Body of pancreas (tissue), 4 donors: ENCODE data around the gene PPM1K. TPM values are rescaled to one million over a fixed set of nuclear protein-coding genes. Genes with fewer than 3 reads are reported as not detected.

Experiments used
- ATAC-seq: fragments of 150-250 bp; one replicate; pipeline ENCODE4 v1.9.1; 2016
- DNase-seq, 4 donors: peaks; one replicate each; pipeline ENCODE4 v3.0.0-alpha.2; 2019
- H3K27ac ChIP-seq, 4 donors: fragments of 200-600 bp; sonication (generic); 1 replicate in 3 of 4; 2 replicates in 1 of 4; pipeline versions ENCODE4 v1.5.1 to v1.6.1; 2016 to 2019; ENCODE audit warnings: mild to moderate bottlenecking in 1 of 4, mixed read lengths in 1 of 4, moderate library complexity in 1 of 4
- H3K27me3 ChIP-seq, 2 donors: fragments of 200-600 bp; sonication (generic); one replicate each; pipeline ENCODE4 v1.6.0; 2016; ENCODE audit warnings: mild to moderate bottlenecking in 1 of 2
- H3K36me3 ChIP-seq, 2 donors: fragments of 200-600 bp; sonication (generic); replicated peaks in 1 of 2; 2 replicates each; pipeline ENCODE4 v1.5.1; 2016; ENCODE audit warnings: low read depth in 2 of 2; ENCODE audit not compliant: insufficient read depth in 1 of 2
- H3K4me1 ChIP-seq: fragments of 200-600 bp; sonication (generic); one replicate; pipeline ENCODE4 v1.6.0; 2016
- H3K4me3 ChIP-seq, 2 donors: fragments of 200-600 bp; sonication (generic); 1 replicate in 1 of 2; 2 replicates in 1 of 2; pipeline ENCODE4 v1.5.1; 2016 to 2019
- H3K9me3 ChIP-seq, 3 donors: fragments of 200-600 bp; sonication (generic); 1 replicate in 2 of 3; 2 replicates in 1 of 3; pipeline ENCODE4 v1.5.1; 2016
- POLR2A ChIP-seq, 3 donors: fragments of 450-650 bp; IDR thresholded peaks; one replicate each; pipeline ENCODE4 v1.6.1; 2016; ENCODE audit warnings: antibody characterized with exemption in 3 of 3, mild to moderate bottlenecking in 2 of 3
- WGBS, 2 donors: methylation state at CpG; one replicate each; pipeline ENCODE4 v1.1.5; 2017; 5-methylcytosine and 5-hydroxymethylcytosine counted together
- intact Hi-C: fragments of 100-400 bp; cut with DNase I; formaldehyde crosslinking; loops from one replicate; pipeline ENCODE4 v1.15.1; 2023
- total RNA-seq, 2 donors: library from RNA; depleted of rRNA; stranded (reverse); fragments of >200 nt; gene quantifications; one replicate each; pipeline ENCODE4 v1.1.0, GENCODE V29; 2016
- TF ChIP-seq, protein P1 (sequence below), 7 experiments: fragments of 450-650 bp in 4 of 7; fragments of 200-600 bp in 3 of 7; sonication (generic) in 3 of 7; IDR thresholded peaks; one replicate each; pipeline ENCODE4 v1.5.1; 2016 to 2019; ENCODE audit warnings: antibody characterized with exemption in 7 of 7

PPM1K gene
- total RNA-seq, 2 donors from 2014 or later: 29.3 to 56.4 TPM

DNA sequence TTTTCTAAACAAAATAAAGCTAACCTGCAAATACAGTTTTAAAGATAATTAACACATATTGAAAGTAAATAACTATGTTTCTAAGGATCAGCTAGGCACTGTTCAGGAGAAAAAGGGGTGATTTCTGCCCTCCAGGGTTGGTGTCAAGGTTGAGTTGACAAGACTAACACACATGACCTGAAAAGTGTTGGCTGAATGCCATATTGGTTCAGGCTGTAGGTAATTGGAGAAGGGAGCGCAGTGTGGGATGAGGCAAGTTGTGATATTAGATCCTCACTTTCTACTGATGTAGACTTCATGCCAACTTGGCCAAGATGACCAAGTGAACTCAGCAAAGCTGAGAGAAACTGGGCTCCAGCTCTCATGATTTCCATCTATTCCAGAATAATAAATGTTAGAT is 42.2 kb downstream of the PPM1K start:
- WGBS, 2 donors: 83 to 93% methylated on average over 1 of the region's 1 CpG
- intact Hi-C loops: no loop called here
- Histone ChIP-seq H3K27me3 (no peaks in the 10 kb centered on the region), H3K4me3 (no peak overlapping the region), H3K27ac (no peak overlapping the region), H3K9me3 (no peaks in the 10 kb centered on the region), H3K36me3 (no peaks in the 10 kb centered on the region), H3K4me1 (no peaks in the 10 kb centered on the region)
- DNase-seq (no peak), ATAC-seq (no peak)
- no peak for TF ChIP-seq POLR2A (IDR thresholded peaks at IDR 0.05)
- TF ChIP-seq, protein P1, sequence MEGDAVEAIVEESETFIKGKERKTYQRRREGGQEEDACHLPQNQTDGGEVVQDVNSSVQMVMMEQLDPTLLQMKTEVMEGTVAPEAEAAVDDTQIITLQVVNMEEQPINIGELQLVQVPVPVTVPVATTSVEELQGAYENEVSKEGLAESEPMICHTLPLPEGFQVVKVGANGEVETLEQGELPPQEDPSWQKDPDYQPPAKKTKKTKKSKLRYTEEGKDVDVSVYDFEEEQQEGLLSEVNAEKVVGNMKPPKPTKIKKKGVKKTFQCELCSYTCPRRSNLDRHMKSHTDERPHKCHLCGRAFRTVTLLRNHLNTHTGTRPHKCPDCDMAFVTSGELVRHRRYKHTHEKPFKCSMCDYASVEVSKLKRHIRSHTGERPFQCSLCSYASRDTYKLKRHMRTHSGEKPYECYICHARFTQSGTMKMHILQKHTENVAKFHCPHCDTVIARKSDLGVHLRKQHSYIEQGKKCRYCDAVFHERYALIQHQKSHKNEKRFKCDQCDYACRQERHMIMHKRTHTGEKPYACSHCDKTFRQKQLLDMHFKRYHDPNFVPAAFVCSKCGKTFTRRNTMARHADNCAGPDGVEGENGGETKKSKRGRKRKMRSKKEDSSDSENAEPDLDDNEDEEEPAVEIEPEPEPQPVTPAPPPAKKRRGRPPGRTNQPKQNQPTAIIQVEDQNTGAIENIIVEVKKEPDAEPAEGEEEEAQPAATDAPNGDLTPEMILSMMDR (IDR thresholded peaks at IDR 0.05): no peak

- TF ChIP-seq, protein P1 (IDR thresholded peaks at IDR 0.05): no peak
- no peak for TF ChIP-seq POLR2A (IDR thresholded peaks at IDR 0.05)
- Histone ChIP-seq H3K36me3 (no peaks in the 10 kb centered on the region), H3K27ac (no peak overlapping the region), H3K4me1 (no peaks in the 10 kb centered on the region), H3K9me3 (no peaks in the 10 kb centered on the region), H3K4me3 (no peak overlapping the region), H3K27me3 (no peaks in the 10 kb centered on the region)
- 70% methylated on average over 1 of the region's 1 CpG; no CpG with 5 or more reads in 1 of the 2 donors for WGBS, 2 donors
- intact Hi-C loops: no loop called here
- DNase-seq: peak in 2 of 4 donors; percentile 19 to 56
- no peak for ATAC-seq
Observed at GRCh38 chr4:88240297-88240714, 44.1 kb downstream of the PPM1K start.

- Histone ChIP-seq H3K4me1 (no peaks in the 10 kb centered on the region), H3K4me3 (no peak overlapping the region), H3K27me3 (no peaks in the 10 kb centered on the region), H3K27ac (peak overlapping the region in 1 of 4 donors; percentile 13), H3K36me3 (no peaks in the 10 kb centered on the region), H3K9me3 (no peaks in the 10 kb centered on the region)
- 62 to 69% methylated on average over 14 of the region's 14 CpGs for WGBS, 2 donors
- TF ChIP-seq, protein P1 (IDR thresholded peaks at IDR 0.05): no peak
- TF ChIP-seq POLR2A (IDR thresholded peaks at IDR 0.05): no peak
- intact Hi-C loops: no loop called here
- DNase-seq (no peak), ATAC-seq (no peak)
Observed at GRCh38 chr4:88230969-88231771, 53.2 kb downstream of the PPM1K start.

DNA sequence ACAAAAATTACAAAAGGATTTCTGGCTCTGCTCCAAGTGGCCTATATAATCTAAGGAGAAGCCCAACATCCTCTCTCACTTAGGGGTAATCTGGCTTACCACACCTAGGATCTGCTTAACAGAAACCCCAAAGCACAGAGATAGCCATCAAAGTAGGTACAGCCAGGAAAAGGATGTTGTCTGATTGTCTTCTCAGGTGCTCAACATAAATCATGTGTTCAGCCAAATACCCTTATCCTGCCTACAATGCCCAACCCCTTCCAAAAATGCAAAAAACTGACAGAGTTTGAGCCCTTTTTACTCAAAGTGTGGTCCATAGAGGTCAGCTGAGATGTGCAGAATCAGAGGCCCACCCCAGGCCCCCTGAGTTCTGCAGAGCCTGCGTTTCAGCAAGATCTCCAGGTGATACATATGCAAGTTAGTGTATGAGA is 53.9 kb downstream of the PPM1K start:
- ATAC-seq: no peak
- Histone ChIP-seq H3K4me1 (no peaks in the 10 kb centered on the region), H3K9me3 (no peaks in the 10 kb centered on the region), H3K27me3 (no peaks in the 10 kb centered on the region), H3K4me3 (no peak overlapping the region), H3K36me3 (no peaks in the 10 kb centered on the region), H3K27ac (no peak overlapping the region)
- no peak for DNase-seq
- intact Hi-C loops: no loop called here
- WGBS, 2 donors: 89 to 90% methylated on average over 1 of the region's 1 CpG
- TF ChIP-seq POLR2A (IDR thresholded peaks at IDR 0.05): no peak
- TF ChIP-seq, protein P1 (IDR thresholded peaks at IDR 0.05): no peak

DNA sequence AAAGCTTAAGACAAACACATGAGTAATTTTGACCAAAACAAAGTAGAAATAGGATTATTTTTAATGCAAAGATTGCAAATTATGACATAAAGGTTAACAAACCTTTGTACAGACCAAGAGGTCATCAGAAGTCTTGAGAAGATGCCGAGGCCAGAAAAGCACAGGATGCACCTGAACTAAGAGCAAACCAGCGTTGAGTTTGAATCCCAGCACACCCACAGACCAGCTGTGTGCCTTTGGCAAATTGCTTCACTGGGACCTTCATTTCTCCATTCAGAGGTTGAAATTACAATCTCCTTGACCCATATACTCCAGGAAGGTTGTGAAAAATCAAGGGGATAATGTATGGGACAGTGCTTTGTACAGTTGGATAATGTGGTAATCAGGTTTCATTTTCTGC is 56.6 kb downstream of the PPM1K start:
- TF ChIP-seq, protein P1 (IDR thresholded peaks at IDR 0.05): no peak
- no peak for TF ChIP-seq POLR2A (IDR thresholded peaks at IDR 0.05)
- no peaks in the 10 kb centered on the region for H3K9me3 ChIP-seq
- intact Hi-C loops: loop anchor here (10.0 kb wide), 1 partner anchor 227 kb away; the partner anchor contains the start of gene HERC5
- 80 to 93% methylated on average over 2 of the region's 2 CpGs for WGBS, 2 donors
- H3K36me3 ChIP-seq: no peaks in the 10 kb centered on the region
- no peaks in the 10 kb centered on the region for H3K27me3 ChIP-seq
- no peak for ATAC-seq
- H3K27ac ChIP-seq: no peak overlapping the region
- H3K4me3 ChIP-seq: no peak overlapping the region
- H3K4me1 ChIP-seq: no peaks in the 10 kb centered on the region
- no peak for DNase-seq
